Suprapubic skin (tissue), 4 donors: ENCODE measurements around the gene ANKRD28. TPM values are rescaled to one million over a fixed set of nuclear protein-coding genes. Genes with fewer than 3 reads are reported as not detected.
"Not testable (repeated sequence)": the region's sequence is repeated elsewhere in the genome, so short reads cannot be mapped to it uniquely, and the experiment has no call there.

Experiments used
- DNase-seq, 2 donors: peaks; one replicate each; pipeline ENCODE4 v3.0.0-alpha.2; 2019; ENCODE audit warnings: low spot score in 2 of 2
- H3K27ac ChIP-seq: fragments of 200-600 bp; sonication (generic); one replicate; pipeline ENCODE4 v1.5.1; 2019
- H3K27me3 ChIP-seq: fragments of 200-600 bp; sonication (generic); one replicate; pipeline ENCODE4 v1.5.1; 2019
- H3K36me3 ChIP-seq: fragments of 200-600 bp; sonication (generic); one replicate; pipeline ENCODE4 v1.5.1; 2019
- H3K4me1 ChIP-seq: fragments of 200-600 bp; sonication (generic); one replicate; pipeline ENCODE4 v1.5.1; 2019
- H3K4me3 ChIP-seq: fragments of 200-600 bp; sonication (generic); one replicate; pipeline ENCODE4 v1.5.1; 2019; ENCODE audit warnings: mild to moderate bottlenecking
- H3K9me3 ChIP-seq: fragments of 200-600 bp; sonication (generic); one replicate; pipeline ENCODE4 v1.5.1; 2019
- EP300 ChIP-seq: sonication (generic); formaldehyde crosslinking; IDR thresholded peaks from one replicate; pipeline ENCODE4 v1.6.1; 2017; ENCODE audit warnings: antibody characterized with exemption
- POLR2A ChIP-seq, 2 donors: fragments of 450-650 bp; IDR thresholded peaks; one replicate each; pipeline ENCODE4 v1.6.1; 2017; ENCODE audit warnings: antibody characterized with exemption in 2 of 2, mild to moderate bottlenecking in 2 of 2, moderate library complexity in 2 of 2
- POLR2AphosphoS5 ChIP-seq, 3 donors: sonication (generic); formaldehyde crosslinking; IDR thresholded peaks; one replicate each; pipeline ENCODE4 v1.6.1; 2017; ENCODE audit warnings: antibody characterized with exemption in 3 of 3
- WGBS: methylation state at CpG from one replicate; pipeline ENCODE4 v1.1.5; 2018; 5-methylcytosine and 5-hydroxymethylcytosine counted together
- total RNA-seq, 4 donors: library from RNA; depleted of rRNA; stranded (reverse); fragments of >200 nt; gene quantifications; one replicate each; pipeline ENCODE4 v1.1.0, GENCODE V29; 2016
- TF ChIP-seq, protein P1 (sequence below), 2 donors: fragments of 200-600 bp in 1 of 2; fragments of 450-650 bp in 1 of 2; sonication (generic) in 1 of 2; IDR thresholded peaks; one replicate each; pipeline ENCODE4 v1.5.1; 2016 to 2019; ENCODE audit warnings: antibody characterized with exemption in 2 of 2, mild to moderate bottlenecking in 1 of 2, moderate library complexity in 1 of 2

ANKRD28 gene
- total RNA-seq, 4 donors from 2014 or later = 24.4 to 62.3 (median 48.3) TPM

DNA sequence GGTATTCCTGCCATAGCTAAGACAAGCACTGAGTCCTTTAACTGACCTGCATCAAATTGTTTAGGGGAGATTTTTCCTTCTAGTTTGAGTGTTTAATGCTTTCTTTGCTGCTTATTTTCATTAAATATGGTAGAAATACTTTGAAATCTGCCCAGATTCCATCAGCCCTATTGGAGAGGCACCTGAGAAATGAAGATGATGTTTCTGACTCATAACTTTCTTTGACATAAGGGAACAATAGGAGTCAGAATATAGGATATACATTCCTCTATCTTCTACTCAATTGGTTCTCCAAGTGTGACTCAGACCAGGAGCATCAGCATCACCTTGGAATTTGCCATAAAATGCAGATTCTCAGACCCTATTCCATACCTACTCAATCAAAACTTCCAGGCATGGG is 168.8 kb downstream of the ANKRD28 start:
- Histone ChIP-seq H3K36me3 (no peaks in the 10 kb centered on the region), H3K27ac (no peak overlapping the region), H3K4me1 (peaks cover 16% of the 10 kb centered on the region), H3K4me3 (no peak overlapping the region), H3K27me3 (no peaks in the 10 kb centered on the region), H3K9me3 (no peaks in the 10 kb centered on the region)
- no peak for DNase-seq
- no peak for TF ChIP-seq POLR2AphosphoS5 (IDR thresholded peaks at IDR 0.05)
- TF ChIP-seq, protein P1, sequence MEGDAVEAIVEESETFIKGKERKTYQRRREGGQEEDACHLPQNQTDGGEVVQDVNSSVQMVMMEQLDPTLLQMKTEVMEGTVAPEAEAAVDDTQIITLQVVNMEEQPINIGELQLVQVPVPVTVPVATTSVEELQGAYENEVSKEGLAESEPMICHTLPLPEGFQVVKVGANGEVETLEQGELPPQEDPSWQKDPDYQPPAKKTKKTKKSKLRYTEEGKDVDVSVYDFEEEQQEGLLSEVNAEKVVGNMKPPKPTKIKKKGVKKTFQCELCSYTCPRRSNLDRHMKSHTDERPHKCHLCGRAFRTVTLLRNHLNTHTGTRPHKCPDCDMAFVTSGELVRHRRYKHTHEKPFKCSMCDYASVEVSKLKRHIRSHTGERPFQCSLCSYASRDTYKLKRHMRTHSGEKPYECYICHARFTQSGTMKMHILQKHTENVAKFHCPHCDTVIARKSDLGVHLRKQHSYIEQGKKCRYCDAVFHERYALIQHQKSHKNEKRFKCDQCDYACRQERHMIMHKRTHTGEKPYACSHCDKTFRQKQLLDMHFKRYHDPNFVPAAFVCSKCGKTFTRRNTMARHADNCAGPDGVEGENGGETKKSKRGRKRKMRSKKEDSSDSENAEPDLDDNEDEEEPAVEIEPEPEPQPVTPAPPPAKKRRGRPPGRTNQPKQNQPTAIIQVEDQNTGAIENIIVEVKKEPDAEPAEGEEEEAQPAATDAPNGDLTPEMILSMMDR (IDR thresholded peaks at IDR 0.05) = no peak
- TF ChIP-seq EP300 = no peak
- no peak for TF ChIP-seq POLR2A (IDR thresholded peaks at IDR 0.05)

DNA sequence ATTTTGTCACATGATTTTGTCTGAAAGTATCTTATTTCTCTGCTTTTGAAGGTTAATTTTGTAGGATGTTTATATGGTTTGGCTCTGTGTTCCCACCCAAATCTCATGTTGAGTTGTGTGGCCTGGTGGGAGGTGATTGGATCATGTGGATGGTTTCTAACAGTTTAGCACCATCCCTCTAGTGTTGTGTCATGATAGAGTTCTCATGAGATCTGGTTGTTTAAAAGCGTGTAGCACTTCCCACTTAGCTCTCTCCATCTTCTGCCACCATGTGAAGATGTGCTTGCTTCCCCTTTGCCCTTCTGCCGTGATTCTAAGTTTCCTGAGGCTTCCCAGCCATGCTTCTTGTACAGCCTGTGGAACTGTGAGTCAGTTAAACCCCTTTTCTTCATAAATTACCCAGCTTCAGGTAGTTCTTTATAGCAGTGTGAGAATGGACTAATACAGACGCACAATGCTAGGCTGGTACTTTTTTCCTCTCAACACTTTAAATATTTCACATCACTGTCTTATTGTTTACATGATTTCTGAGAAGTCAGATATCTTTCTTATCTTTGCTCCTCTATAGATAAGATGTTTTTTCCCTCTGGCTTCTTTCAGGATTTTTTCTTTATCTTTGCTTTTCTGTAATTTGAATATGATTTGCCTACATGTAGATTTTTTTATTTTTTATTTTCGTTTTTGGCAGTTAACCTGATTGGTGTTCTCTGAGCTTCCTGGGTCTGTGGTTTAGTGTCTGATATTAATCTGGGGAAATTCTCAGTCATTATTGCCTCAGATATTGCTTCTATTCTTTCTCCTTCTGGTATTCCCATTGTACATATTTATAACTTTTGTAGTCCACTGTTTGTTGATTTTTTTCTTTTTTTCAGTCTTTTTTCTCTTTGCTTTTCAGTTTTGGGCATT is 174.0 kb downstream of the ANKRD28 start:
- no peaks in the 10 kb centered on the region for H3K4me1 ChIP-seq
- H3K9me3 ChIP-seq = peaks cover 12% of the 10 kb centered on the region

DNA sequence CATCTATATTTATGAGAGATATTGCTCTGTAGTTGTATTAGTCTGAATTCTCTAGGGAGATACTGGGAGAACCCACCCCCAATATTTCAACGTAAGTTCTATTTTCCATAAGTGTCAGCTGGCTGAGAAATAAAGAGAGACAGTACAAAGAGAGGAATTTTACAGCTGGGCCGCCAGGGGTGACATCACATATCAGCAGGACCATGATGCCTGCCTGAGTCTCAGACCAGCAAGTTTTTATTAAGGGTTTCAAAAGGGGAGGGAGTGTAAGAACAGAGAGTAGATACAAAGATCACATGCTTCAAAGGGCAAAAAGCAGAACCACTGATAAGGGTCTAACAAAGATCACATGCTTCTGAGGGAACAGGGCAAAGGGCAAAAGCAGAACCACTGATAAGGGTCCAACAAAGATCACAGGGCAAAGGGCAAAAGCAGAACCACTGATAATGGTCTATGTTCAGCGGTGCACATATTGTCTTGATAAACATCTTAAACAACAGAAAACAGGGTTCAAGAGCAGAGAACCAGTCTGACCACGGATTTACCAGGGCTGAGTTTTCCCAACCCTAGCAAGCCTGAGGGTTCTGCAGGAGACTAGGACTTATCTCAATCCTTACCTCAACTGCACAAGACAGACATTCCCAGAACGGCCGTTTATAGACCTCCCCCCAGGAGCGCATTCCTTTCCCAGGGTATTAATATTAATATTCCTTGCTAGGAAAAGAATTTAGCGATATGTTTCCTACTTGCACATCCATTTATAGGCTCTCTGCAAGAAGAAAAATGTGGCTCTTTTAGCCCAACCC is 177.9 kb downstream of the ANKRD28 start:
- DNase-seq = not testable (repeated sequence)

More for the DNA sequence above, 174.0 kb downstream of the ANKRD28 start:
- TF ChIP-seq, protein P1 (IDR thresholded peaks at IDR 0.05) = no peak
- TF ChIP-seq EP300 (no peak), POLR2A (IDR thresholded peaks at IDR 0.05) (no peak), POLR2AphosphoS5 (IDR thresholded peaks at IDR 0.05) (no peak)
- DNase-seq = no peak
- Histone ChIP-seq H3K27ac (no peak overlapping the region), H3K36me3 (no peaks in the 10 kb centered on the region), H3K4me3 (no peak overlapping the region), H3K27me3 (no peaks in the 10 kb centered on the region)
- 76% methylated on average over 4 of the region's 4 CpGs for WGBS

More for the DNA sequence above, 177.9 kb downstream of the ANKRD28 start:
- H3K4me3 ChIP-seq, H3K27me3 ChIP-seq, H3K36me3 ChIP-seq, H3K27ac ChIP-seq, H3K4me1 ChIP-seq: not testable (repeated sequence)
- WGBS = 90% methylated on average over 8 of the region's 8 CpGs
- peaks cover 12% of the 10 kb centered on the region for H3K9me3 ChIP-seq

Other genes starting within 250 kb of the ANKRD28 start
- 10 to 100 TPM; 13.1 to 33.0 (median 19.5) TPM for gene HACL1, start 196.4 kb downstream of the ANKRD28 start, total RNA-seq
- 10 to 100 TPM; 16.9 to 25.9 (median 19.1) TPM for gene BTD, start 196.2 kb downstream of the ANKRD28 start, total RNA-seq